Panc1 (cell line): Measurements from ENCODE around the gene VEZT. TPM values are rescaled to one million over a fixed set of nuclear protein-coding genes. Genes with fewer than 3 reads are reported as not detected.

Source experiments
- ATAC-seq: fragments of 200-7000 bp; cut with Tn5 transposase; 2 replicates; pipeline ENCODE4 v1.9.1; 2020; ENCODE audit warnings: mild to moderate bottlenecking, moderate library complexity
- BruUV-seq: library from RNA; stranded (reverse); fragments of 400-500 nt; replicated peaks from 2 replicates; lab custom pipeline; 2021; lab: Mats Ljungman, UMichigan
- CTCF ChIA-PET: fragments of 300-600 bp; sonication (Branson Sonifier 250); formaldehyde crosslinking; loops from one replicate; lab custom pipeline; 2022; ENCODE audit warnings: antibody characterized with exemption; lab: Charles Lee
- POLR2A ChIA-PET: fragments of 300-600 bp; sonication (Branson Sonifier 250); formaldehyde crosslinking; loops from one replicate; lab custom pipeline; 2022; ENCODE audit warnings: antibody characterized with exemption; lab: Charles Lee
- DNase-seq: peaks from one replicate; pipeline ENCODE4 v3.0.0-alpha.2; 2010; ENCODE audit warnings: low read depth, low spot score
- H3K27ac ChIP-seq: 2 replicates; pipeline ENCODE4 v1.5.1; 2011; ENCODE audit warnings: mild to moderate bottlenecking, low read length, inconsistent platforms
- H3K27me3 ChIP-seq: fragments of 200-500 bp; sonication (Bioruptor generic); 2 replicates; pipeline ENCODE4 v1.6.0; 2014; ENCODE audit warnings: low read length, inconsistent platforms; ENCODE audit not compliant: control insufficient read depth, insufficient read depth
- H3K36me3 ChIP-seq: fragments of 200-500 bp; sonication (Bioruptor generic); 2 replicates; pipeline ENCODE4 v1.5.1; 2014; ENCODE audit warnings: inconsistent platforms, mild to moderate bottlenecking, low read length, moderate library complexity; ENCODE audit not compliant: control insufficient read depth, insufficient read depth
- H3K4me1 ChIP-seq: 2 replicates; pipeline ENCODE4 v1.5.1; 2011; ENCODE audit warnings: inconsistent platforms, mild to moderate bottlenecking, low read length, moderate library complexity; ENCODE audit not compliant: control insufficient read depth, insufficient read depth
- H3K4me3 ChIP-seq, 2 experiments: 2 replicates each; pipeline ENCODE4 v1.5.1; 2011 to 2012; ENCODE audit warnings: low read depth in 2 of 2, low read length in 2 of 2, mild to moderate bottlenecking in 2 of 2, inconsistent platforms in 1 of 2, moderate library complexity in 1 of 2
- H3K9me3 ChIP-seq: fragments of 200-500 bp; sonication (Bioruptor generic); 2 replicates; pipeline ENCODE4 v1.5.1; 2014; ENCODE audit warnings: low read depth, mild to moderate bottlenecking, inconsistent platforms, low read length, moderate library complexity; ENCODE audit not compliant: control insufficient read depth, insufficient read depth
- CTCF ChIP-seq: fragments of 450-650 bp; IDR thresholded peaks from 2 replicates; pipeline ENCODE4 v1.5.1; 2017; ENCODE audit warnings: mild to moderate bottlenecking
- POLR2AphosphoS5 ChIP-seq: IDR thresholded peaks from 2 replicates; pipeline ENCODE4 v1.6.1; 2012; ENCODE audit warnings: mild to moderate bottlenecking, low read depth, low read length, moderate library complexity
- REST ChIP-seq, 2 experiments: IDR thresholded peaks; 2 replicates each; pipeline ENCODE4 v1.6.1; 2011 to 2012; ENCODE audit warnings: low read depth in 2 of 2, control low read depth in 1 of 2, low read length in 1 of 2, mild to moderate bottlenecking in 1 of 2, moderate library complexity in 1 of 2; ENCODE audit not compliant: insufficient read depth in 1 of 2
- SIN3A ChIP-seq: IDR thresholded peaks from 2 replicates; pipeline ENCODE4 v1.6.1; 2012; ENCODE audit warnings: low read depth, mild to moderate bottlenecking, low read length, moderate library complexity, borderline replicate concordance; ENCODE audit not compliant: insufficient read depth
- TCF7L2 ChIP-seq: IDR thresholded peaks from 2 replicates; pipeline ENCODE4 v1.6.1; 2011; ENCODE audit warnings: mild to moderate bottlenecking, low read depth, low read length, inconsistent platforms
- in situ Hi-C: cut with HindIII; loops from 2 replicates; pipeline ENCODE4 v1.10.0; 2016; ENCODE audit warnings: low sequenced_read_pairs, low pct_unique_long_range_greater_than_20kb
- intact Hi-C: fragments of 100-400 bp; cut with micrococcal nuclease; formaldehyde crosslinking; loops from one replicate; pipeline ENCODE4 v1.10.0; 2022; ENCODE audit not compliant: unreplicated experiment
- total RNA-seq: library from RNA; stranded (reverse); gene quantifications from one replicate; pipeline ENCODE4 v1.2.1, GENCODE V29; 2021; ENCODE audit not compliant: unreplicated experiment

VEZT gene
- total RNA-seq, 1 experiment from 2014 or later, result 70.6 TPM

GRCh38 chr12:95248604-95249360 lies 31.2 kb downstream of the VEZT start:
- Histone ChIP-seq H3K36me3 (peaks cover 9% of the 10 kb centered on the region), H3K4me1 (peaks cover 2% of the 10 kb centered on the region; the same call in 1 of the 2 replicates), H3K4me3 (no peak overlapping the region), H3K9me3 (no peaks in the 10 kb centered on the region), H3K27me3 (no peaks in the 10 kb centered on the region), H3K27ac (no peak overlapping the region)
- TF ChIP-seq POLR2AphosphoS5, result no peak
- TF ChIP-seq CTCF, result no peak
- no peak for TF ChIP-seq REST (IDR thresholded peaks at IDR 0.05; ENCODE audit: insufficient read depth in 1 of 2, low read depth in 2 of 2, low read length in 1 of 2)
- TF ChIP-seq TCF7L2, result no peak
- no peak for TF ChIP-seq SIN3A
- no peak for ATAC-seq
- intact Hi-C loops (no loop called here), in situ Hi-C loops (no loop called here)
- no peak for DNase-seq
- POLR2A ChIA-PET, result no interaction called here
- CTCF ChIA-PET, result no interaction called here
- BruUV-seq, result no TSS peak

- POLR2A ChIA-PET, result no interaction called here
- peaks cover 21% of the 10 kb centered on the region for H3K36me3 ChIP-seq
- H3K4me3 ChIP-seq, result no peak overlapping the region
- no TSS peak for BruUV-seq
- no peak for TF ChIP-seq TCF7L2
- no peaks in the 10 kb centered on the region for H3K9me3 ChIP-seq
- in situ Hi-C loops (no loop called here), intact Hi-C loops (no loop called here)
- DNase-seq (no peak), ATAC-seq (no peak)
- H3K4me1 ChIP-seq, result 0 out of 2 replicates have a peak, but pooled peaks cover 2% of the 10 kb centered on the region
- CTCF ChIA-PET, result no interaction called here
- H3K27me3 ChIP-seq, result no peaks in the 10 kb centered on the region
- no peak overlapping the region for H3K27ac ChIP-seq
Measured at GRCh38 chr12:95253386-95253785, 35.8 kb downstream of the VEZT start.

- in situ Hi-C loops (no loop called here), intact Hi-C loops (no loop called here)
- POLR2A ChIA-PET, result no interaction called here
- CTCF ChIA-PET, result no interaction called here
- Histone ChIP-seq H3K9me3 (no peaks in the 10 kb centered on the region), H3K4me1 (no peaks in the 10 kb centered on the region), H3K27ac (no peak overlapping the region), H3K27me3 (no peaks in the 10 kb centered on the region), H3K36me3 (peaks cover 19% of the 10 kb centered on the region), H3K4me3 (no peak overlapping the region)
- BruUV-seq, result no TSS peak
- TF ChIP-seq REST (IDR thresholded peaks at IDR 0.05; ENCODE audit: insufficient read depth in 1 of 2, low read depth in 2 of 2, low read length in 1 of 2), result no peak
- no peak for TF ChIP-seq POLR2AphosphoS5
- TF ChIP-seq CTCF, result no peak
- no peak for TF ChIP-seq TCF7L2
- TF ChIP-seq SIN3A, result no peak
- no peak for ATAC-seq
- DNase-seq, result no peak
Measured at GRCh38 chr12:95257541-95257940, 39.9 kb downstream of the VEZT start.
